Natural killer cell (primary cell): ENCODE measurements around the gene UGP2. TPM values are rescaled to one million over a fixed set of nuclear protein-coding genes. Genes with fewer than 3 reads are reported as not detected.

ENCODE experiments used
- ATAC-seq, 3 donors: fragments of 150-1000 bp in 2 of 3; fragments of 200-7000 bp in 1 of 3; cut with Tn5 transposase; 1 replicate in 1 of 3; 2 replicates in 2 of 3; pipeline ENCODE4 v1.10.0; 2021; ENCODE audit warnings: mild to moderate bottlenecking in 2 of 3, moderate library complexity in 2 of 3
- DNase-seq, 2 donors: peaks; one replicate each; pipeline versions ENCODE4 v3.0.0 to v3.0.0-alpha.2; 2013 to 2021; ENCODE audit warnings: mixed read lengths in 1 of 2
- H3K27ac ChIP-seq: one replicate; pipeline ENCODE4 v1.5.1; 2013; ENCODE audit warnings: mild to moderate bottlenecking, low read length
- H3K27me3 ChIP-seq: one replicate; pipeline ENCODE4 v1.6.1; 2013; ENCODE audit warnings: low read length; ENCODE audit not compliant: control insufficient read depth, insufficient read depth
- H3K36me3 ChIP-seq: one replicate; pipeline ENCODE4 v1.6.1; 2013; ENCODE audit warnings: low read length; ENCODE audit not compliant: control insufficient read depth, insufficient read depth
- H3K4me1 ChIP-seq: one replicate; pipeline ENCODE4 v1.6.1; 2013; ENCODE audit warnings: low read length; ENCODE audit not compliant: control insufficient read depth, insufficient read depth
- H3K4me3 ChIP-seq: one replicate; pipeline ENCODE4 v1.5.1; 2013; ENCODE audit warnings: low read length
- H3K9me3 ChIP-seq: one replicate; pipeline ENCODE4 v1.6.1; 2013; ENCODE audit warnings: low read length; ENCODE audit not compliant: control insufficient read depth, insufficient read depth
- H3K27ac Mint-ChIP-seq, 2 donors: one replicate each; pipeline ENCODE4 v1.8.0; 2022; ENCODE audit warnings: mild to moderate bottlenecking in 2 of 2, mixed read lengths in 2 of 2, moderate library complexity in 1 of 2
- H3K27me3 Mint-ChIP-seq, 2 donors: one replicate each; pipeline ENCODE4 v1.8.0; 2022; ENCODE audit warnings: low read depth in 2 of 2, mixed read lengths in 2 of 2
- H3K36me3 Mint-ChIP-seq: one replicate; pipeline ENCODE4 v1.8.0; 2022; ENCODE audit warnings: mixed read lengths
- H3K4me1 Mint-ChIP-seq, 2 donors: one replicate each; pipeline ENCODE4 v1.8.0; 2022; ENCODE audit warnings: mixed read lengths in 2 of 2
- H3K4me3 Mint-ChIP-seq: one replicate; pipeline ENCODE4 v1.8.0; 2022; ENCODE audit warnings: mild to moderate bottlenecking, moderate library complexity, mixed read lengths
- H3K9me3 Mint-ChIP-seq, 2 donors: one replicate each; pipeline ENCODE4 v1.8.0; 2022; ENCODE audit warnings: mixed read lengths in 2 of 2
- CTCF ChIP-seq: fragments of 200-600 bp; IDR thresholded peaks from one replicate; pipeline ENCODE4 v1.8.0; 2022; ENCODE audit warnings: antibody characterized with exemption
- WGBS: methylation state at CpG from one replicate; pipeline ENCODE4 v1.1.7; 2013; ENCODE audit warnings: missing lambda C conversion rate; ENCODE audit not compliant: insufficient coverage; 5-methylcytosine and 5-hydroxymethylcytosine counted together
- intact Hi-C: fragments of 100-400 bp; cut with micrococcal nuclease; formaldehyde crosslinking; loops from one replicate; pipeline ENCODE4 v1.14.2; 2022
- total RNA-seq, 4 donors: library from RNA; stranded (reverse); fragments of 120-200 nt in 1 of 4; gene quantifications; one replicate each; pipeline versions ENCODE4 v1.2.3 to v1.2.4, GENCODE V29; 2013 to 2022

UGP2 gene
- total RNA-seq, 3 donors from 2014 or later (not counting 1 experiment from before 2014, with no cell fraction given), result 100 to 117 (median 101) TPM

DNA sequence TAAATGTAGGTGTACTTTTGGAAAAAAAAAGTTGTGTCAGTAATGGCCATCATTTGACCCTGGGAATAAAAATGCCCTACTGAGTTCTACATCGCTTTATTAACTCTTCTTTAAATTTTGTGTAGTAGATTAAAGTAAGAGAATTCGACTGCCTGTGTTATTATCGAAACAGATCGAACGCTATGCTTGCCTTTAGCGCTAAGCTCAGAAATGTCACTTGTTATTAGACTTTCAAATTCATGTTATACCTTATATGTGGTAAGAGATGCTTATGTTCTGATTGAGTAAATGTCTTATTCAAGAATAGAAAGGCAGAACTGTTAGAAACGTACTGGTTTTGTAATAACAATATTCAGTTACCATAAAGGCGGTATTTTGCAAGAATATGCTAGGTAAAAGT, 1.4 kb downstream of the UGP2 start:
- intact Hi-C loops, result loop anchor here (5.0 to 10.0 kb wide), 2 partner anchors 179 to 482 kb away; no protein-coding TSS in a partner anchor
- H3K27ac Mint-ChIP-seq, result peak overlapping the region; percentile 90 to 97
- H3K9me3 Mint-ChIP-seq, result no peaks in the 10 kb centered on the region
- Histone ChIP-seq H3K27me3 (no peaks in the 10 kb centered on the region), H3K4me1 (peaks cover 12% of the 10 kb centered on the region), H3K27ac (no peak overlapping the region), H3K4me3 (no peak overlapping the region), H3K9me3 (no peaks in the 10 kb centered on the region), H3K36me3 (no peaks in the 10 kb centered on the region)
- 100% methylated on average over 1 of the region's 8 CpGs for WGBS
- H3K36me3 Mint-ChIP-seq, result no peaks in the 10 kb centered on the region
- peaks cover 58 to 72% of the 10 kb centered on the region in 2 donors for H3K4me1 Mint-ChIP-seq
- H3K4me3 Mint-ChIP-seq, result peak overlapping the region; percentile 97
- no peak for ATAC-seq
- DNase-seq, result no peak
- TF ChIP-seq CTCF, result no peak
- H3K27me3 Mint-ChIP-seq, result no peaks in the 10 kb centered on the region

DNA sequence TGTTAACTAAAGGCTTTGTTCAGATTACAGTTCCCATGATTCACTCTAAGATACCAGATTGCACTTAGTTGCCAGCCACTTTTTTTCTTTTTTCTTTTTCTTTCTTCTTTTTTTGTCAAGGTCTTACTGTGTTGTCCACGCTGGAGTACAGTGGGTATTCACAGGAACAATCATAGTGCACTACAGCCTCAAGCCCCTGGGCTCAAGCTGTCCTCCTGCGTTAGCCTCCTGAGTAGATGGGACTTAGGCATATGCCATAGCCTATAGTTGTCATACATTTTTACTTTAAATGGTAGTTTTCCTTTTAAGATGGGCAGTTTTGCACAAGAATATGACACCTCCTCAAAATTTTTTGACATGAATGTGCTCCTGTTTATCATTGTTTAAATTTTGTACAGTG, 2.1 kb downstream of the UGP2 start:
- intact Hi-C loops, result loop anchor here (5.0 to 10.0 kb wide), 2 partner anchors 179 to 481 kb away; no protein-coding TSS in a partner anchor
- H3K36me3 ChIP-seq, result no peaks in the 10 kb centered on the region
- H3K9me3 ChIP-seq, result no peaks in the 10 kb centered on the region
- no peaks in the 10 kb centered on the region for H3K9me3 Mint-ChIP-seq
- TF ChIP-seq CTCF, result no peak
- H3K4me3 Mint-ChIP-seq, result peak overlapping the region; percentile 4
- H3K27ac Mint-ChIP-seq, result peak overlapping the region; percentile 39 to 90
- no peak for DNase-seq
- H3K4me1 Mint-ChIP-seq, result peaks cover 60 to 72% of the 10 kb centered on the region in 2 donors
- no peak overlapping the region for H3K27ac ChIP-seq
- no peaks in the 10 kb centered on the region for H3K36me3 Mint-ChIP-seq
- H3K4me3 ChIP-seq, result no peak overlapping the region
- ATAC-seq, result no peak
- H3K4me1 ChIP-seq, result peaks cover 12% of the 10 kb centered on the region
- 91% methylated on average over 2 of the region's 2 CpGs for WGBS
- H3K27me3 Mint-ChIP-seq, result no peaks in the 10 kb centered on the region
- no peaks in the 10 kb centered on the region for H3K27me3 ChIP-seq

DNA sequence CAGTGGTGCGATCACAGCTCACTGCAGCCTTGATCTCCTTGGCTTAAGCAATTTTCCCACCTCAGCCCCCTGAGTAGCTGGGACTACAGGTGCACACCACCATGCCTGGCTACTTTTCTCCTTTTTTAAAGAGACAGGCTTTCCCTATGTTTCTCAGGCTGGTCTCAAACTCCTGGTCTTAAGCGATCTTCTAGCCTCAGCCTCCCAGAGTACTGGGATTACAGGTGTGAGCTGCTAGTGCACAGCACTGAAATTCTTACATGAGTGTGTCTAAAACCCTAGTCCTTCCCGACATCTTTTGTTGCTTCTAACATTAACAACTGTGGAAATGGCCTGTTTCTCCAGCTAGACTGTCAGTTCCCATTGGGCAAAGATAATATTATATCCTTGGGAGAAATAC, 2.9 kb downstream of the UGP2 start:
- Histone ChIP-seq H3K27me3 (no peaks in the 10 kb centered on the region), H3K36me3 (no peaks in the 10 kb centered on the region), H3K4me1 (peaks cover 12% of the 10 kb centered on the region), H3K4me3 (no peak overlapping the region), H3K27ac (no peak overlapping the region), H3K9me3 (no peaks in the 10 kb centered on the region)
- Mint-ChIP-seq H3K4me1 (peaks cover 68 to 79% of the 10 kb centered on the region in 2 donors), H3K9me3 (no peaks in the 10 kb centered on the region), H3K27ac (peak overlapping the region; percentile 39), H3K27me3 (no peaks in the 10 kb centered on the region), H3K4me3 (peak overlapping the region; percentile 11), H3K36me3 (no peaks in the 10 kb centered on the region)
- no peak for TF ChIP-seq CTCF
- intact Hi-C loops, result loop anchor here (5.0 to 10.0 kb wide), 2 partner anchors 178 to 480 kb away; no protein-coding TSS in a partner anchor
- WGBS, result 96% methylated on average over 3 of the region's 3 CpGs
- DNase-seq (no peak), ATAC-seq (no peak)

- Histone ChIP-seq H3K27ac (no peak overlapping the region), H3K27me3 (no peaks in the 10 kb centered on the region), H3K36me3 (no peaks in the 10 kb centered on the region), H3K4me3 (no peak overlapping the region), H3K9me3 (no peaks in the 10 kb centered on the region), H3K4me1 (peaks cover 6% of the 10 kb centered on the region)
- DNase-seq, result no peak
- Mint-ChIP-seq H3K9me3 (no peaks in the 10 kb centered on the region), H3K4me3 (no peak overlapping the region), H3K27ac (peak overlapping the region; percentile 39), H3K36me3 (no peaks in the 10 kb centered on the region), H3K4me1 (peaks cover 74 to 76% of the 10 kb centered on the region in 2 donors), H3K27me3 (no peaks in the 10 kb centered on the region)
- intact Hi-C loops, result loop anchor here (10.0 kb wide), 1 partner anchor 479 kb away; no protein-coding TSS in a partner anchor
- WGBS, result 94% methylated on average over 3 of the region's 3 CpGs
- no peak for ATAC-seq
- TF ChIP-seq CTCF, result no peak
These were observed 4.2 kb downstream of the UGP2 start for GRCh38 chr2:63845866-63846265.
